Glutamatergic neuron (in vitro differentiated cells): ENCODE measurements around the gene MNX1. TPM values are rescaled to one million over a fixed set of nuclear protein-coding genes. Genes with fewer than 3 reads are reported as not detected.
A peak's percentile ranks its signal among the peaks of the same experiment; 100 is the strongest.

Source experiments
- DNase-seq: peaks from one replicate; pipeline ENCODE4 v3.0.0; 2022
- H3K27ac Mint-ChIP-seq: one replicate; pipeline ENCODE4 v1.8.0; 2020; ENCODE audit warnings: mild to moderate bottlenecking, mixed read lengths, inconsistent platforms; ENCODE audit not compliant: unreplicated experiment
- H3K27me3 Mint-ChIP-seq: one replicate; pipeline ENCODE4 v1.8.0; 2020; ENCODE audit warnings: mild to moderate bottlenecking, moderate library complexity, mixed read lengths, inconsistent platforms; ENCODE audit not compliant: unreplicated experiment
- H3K36me3 Mint-ChIP-seq: one replicate; pipeline ENCODE4 v1.8.0; 2020; ENCODE audit warnings: mild to moderate bottlenecking, mixed read lengths, inconsistent platforms; ENCODE audit not compliant: unreplicated experiment
- H3K4me1 Mint-ChIP-seq: one replicate; pipeline ENCODE4 v1.8.0; 2020; ENCODE audit warnings: mild to moderate bottlenecking, low read depth, mixed read lengths, inconsistent platforms; ENCODE audit not compliant: unreplicated experiment
- H3K4me3 Mint-ChIP-seq: one replicate; pipeline ENCODE4 v1.8.0; 2020; ENCODE audit warnings: mild to moderate bottlenecking, mixed read lengths, inconsistent platforms; ENCODE audit not compliant: unreplicated experiment
- H3K9me3 Mint-ChIP-seq: one replicate; pipeline ENCODE4 v1.8.0; 2020; ENCODE audit warnings: mild to moderate bottlenecking, moderate library complexity, mixed read lengths, inconsistent platforms; ENCODE audit not compliant: unreplicated experiment
- CTCF ChIP-seq: fragments of 200-600 bp; sonication (generic); IDR thresholded peaks from one replicate; pipeline ENCODE4 v1.5.0; 2021; ENCODE audit not compliant: partially characterized antibody, unreplicated experiment
- total RNA-seq: library from RNA; stranded (reverse); fragmentation: NEBNext Ultra II Directional; extraction: Animal tissue kit (Norgen Biotek cat#: 25700); gene quantifications from one replicate; pipeline ENCODE4 v1.2.1, GENCODE V29; 2021; ENCODE audit not compliant: unreplicated experiment

The MNX1 gene
- total RNA-seq, 1 donor from 2014 or later: 0.59 TPM

- no peak for DNase-seq
- no peak for TF ChIP-seq CTCF
- H3K4me1 Mint-ChIP-seq: peaks cover 15% of the 10 kb centered on the region
- H3K9me3 Mint-ChIP-seq: peaks cover 16% of the 10 kb centered on the region
- peak overlapping the region; percentile 55 for H3K4me3 Mint-ChIP-seq
- H3K36me3 Mint-ChIP-seq: no peaks in the 10 kb centered on the region
- H3K27me3 Mint-ChIP-seq: peaks cover 32% of the 10 kb centered on the region
- no peak overlapping the region for H3K27ac Mint-ChIP-seq
Observed at GRCh38 chr7:157018997-157019608, 8.6 kb upstream of the MNX1 start.

GRCh38 chr7:157018328-157018996 is 8.0 kb upstream of the MNX1 start:
- no peak for TF ChIP-seq CTCF
- peaks cover 14% of the 10 kb centered on the region for H3K9me3 Mint-ChIP-seq
- no peak overlapping the region for H3K27ac Mint-ChIP-seq
- no peaks in the 10 kb centered on the region for H3K36me3 Mint-ChIP-seq
- peaks cover 19% of the 10 kb centered on the region for H3K4me1 Mint-ChIP-seq
- no peak for DNase-seq
- peaks cover 37% of the 10 kb centered on the region for H3K27me3 Mint-ChIP-seq
- H3K4me3 Mint-ChIP-seq: peak overlapping the region; percentile 31

- no peaks in the 10 kb centered on the region for H3K36me3 Mint-ChIP-seq
- H3K27ac Mint-ChIP-seq: peak overlapping the region; percentile 72
- H3K9me3 Mint-ChIP-seq: peaks cover 14% of the 10 kb centered on the region
- H3K4me1 Mint-ChIP-seq: peaks cover 19% of the 10 kb centered on the region
- DNase-seq: peak; percentile 81
- TF ChIP-seq CTCF: no peak
- H3K27me3 Mint-ChIP-seq: peaks cover 35% of the 10 kb centered on the region
- H3K4me3 Mint-ChIP-seq: no peak overlapping the region
Observed at GRCh38 chr7:157017603-157018327, 7.3 kb upstream of the MNX1 start.

GRCh38 chr7:157017149-157017548 is 6.7 kb upstream of the MNX1 start:
- TF ChIP-seq CTCF: no peak
- H3K27ac Mint-ChIP-seq: peak overlapping the region; percentile 72
- H3K4me1 Mint-ChIP-seq: peaks cover 19% of the 10 kb centered on the region
- peaks cover 16% of the 10 kb centered on the region for H3K9me3 Mint-ChIP-seq
- DNase-seq: no peak
- H3K27me3 Mint-ChIP-seq: peaks cover 31% of the 10 kb centered on the region
- H3K4me3 Mint-ChIP-seq: no peak overlapping the region
- H3K36me3 Mint-ChIP-seq: no peaks in the 10 kb centered on the region
